ENCODE results near the gene DACT3.

DNA sequence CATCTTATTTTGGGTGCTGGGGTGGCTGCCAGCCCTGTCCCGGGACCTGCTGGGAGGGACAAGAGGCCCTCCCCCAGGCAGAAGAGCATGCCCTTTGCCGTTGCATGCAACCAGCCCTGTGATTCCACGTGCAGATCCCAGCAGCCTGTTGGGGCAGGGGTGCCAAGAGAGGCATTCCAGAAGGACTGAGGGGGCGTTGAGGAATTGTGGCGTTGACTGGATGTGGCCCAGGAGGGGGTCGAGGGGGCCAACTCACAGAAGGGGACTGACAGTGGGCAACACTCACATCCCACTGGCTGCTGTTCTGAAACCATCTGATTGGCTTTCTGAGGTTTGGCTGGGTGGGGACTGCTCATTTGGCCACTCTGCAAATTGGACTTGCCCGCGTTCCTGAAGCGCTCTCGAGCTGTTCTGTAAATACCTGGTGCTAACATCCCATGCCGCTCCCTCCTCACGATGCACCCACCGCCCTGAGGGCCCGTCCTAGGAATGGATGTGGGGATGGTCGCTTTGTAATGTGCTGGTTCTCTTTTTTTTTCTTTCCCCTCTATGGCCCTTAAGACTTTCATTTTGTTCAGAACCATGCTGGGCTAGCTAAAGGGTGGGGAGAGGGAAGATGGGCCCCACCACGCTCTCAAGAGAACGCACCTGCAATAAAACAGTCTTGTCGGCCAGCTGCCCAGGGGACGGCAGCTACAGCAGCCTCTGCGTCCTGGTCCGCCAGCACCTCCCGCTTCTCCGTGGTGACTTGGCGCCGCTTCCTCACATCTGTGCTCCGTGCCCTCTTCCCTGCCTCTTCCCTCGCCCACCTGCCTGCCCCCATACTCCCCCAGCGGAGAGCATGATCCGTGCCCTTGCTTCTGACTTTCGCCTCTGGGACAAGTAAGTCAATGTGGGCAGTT is 51.2 kb downstream of the DACT3 start:
- TF ChIP-seq, protein P1, sequence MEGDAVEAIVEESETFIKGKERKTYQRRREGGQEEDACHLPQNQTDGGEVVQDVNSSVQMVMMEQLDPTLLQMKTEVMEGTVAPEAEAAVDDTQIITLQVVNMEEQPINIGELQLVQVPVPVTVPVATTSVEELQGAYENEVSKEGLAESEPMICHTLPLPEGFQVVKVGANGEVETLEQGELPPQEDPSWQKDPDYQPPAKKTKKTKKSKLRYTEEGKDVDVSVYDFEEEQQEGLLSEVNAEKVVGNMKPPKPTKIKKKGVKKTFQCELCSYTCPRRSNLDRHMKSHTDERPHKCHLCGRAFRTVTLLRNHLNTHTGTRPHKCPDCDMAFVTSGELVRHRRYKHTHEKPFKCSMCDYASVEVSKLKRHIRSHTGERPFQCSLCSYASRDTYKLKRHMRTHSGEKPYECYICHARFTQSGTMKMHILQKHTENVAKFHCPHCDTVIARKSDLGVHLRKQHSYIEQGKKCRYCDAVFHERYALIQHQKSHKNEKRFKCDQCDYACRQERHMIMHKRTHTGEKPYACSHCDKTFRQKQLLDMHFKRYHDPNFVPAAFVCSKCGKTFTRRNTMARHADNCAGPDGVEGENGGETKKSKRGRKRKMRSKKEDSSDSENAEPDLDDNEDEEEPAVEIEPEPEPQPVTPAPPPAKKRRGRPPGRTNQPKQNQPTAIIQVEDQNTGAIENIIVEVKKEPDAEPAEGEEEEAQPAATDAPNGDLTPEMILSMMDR (conservative IDR thresholded peaks at IDR 0.05 in 1 of 2, IDR thresholded peaks at IDR 0.05 in 1 of 2; ENCODE audit: low read depth in 1 of 2, low read length in 2 of 2) = no peak
- no peak for TF ChIP-seq EZH2 (IDR thresholded peaks at IDR 0.05; ENCODE audit: low read length, missing control alignments)
